ENCODE measurements around the gene ANKHD1. TPM values are rescaled to one million over a fixed set of nuclear protein-coding genes. Genes with fewer than 3 reads are reported as not detected.
A peak's percentile ranks its signal among the peaks of the same experiment; 100 is the strongest.

The ANKHD1 gene
- total RNA-seq, 2 donors from 2014 or later = 114 to 131 TPM

DNA sequence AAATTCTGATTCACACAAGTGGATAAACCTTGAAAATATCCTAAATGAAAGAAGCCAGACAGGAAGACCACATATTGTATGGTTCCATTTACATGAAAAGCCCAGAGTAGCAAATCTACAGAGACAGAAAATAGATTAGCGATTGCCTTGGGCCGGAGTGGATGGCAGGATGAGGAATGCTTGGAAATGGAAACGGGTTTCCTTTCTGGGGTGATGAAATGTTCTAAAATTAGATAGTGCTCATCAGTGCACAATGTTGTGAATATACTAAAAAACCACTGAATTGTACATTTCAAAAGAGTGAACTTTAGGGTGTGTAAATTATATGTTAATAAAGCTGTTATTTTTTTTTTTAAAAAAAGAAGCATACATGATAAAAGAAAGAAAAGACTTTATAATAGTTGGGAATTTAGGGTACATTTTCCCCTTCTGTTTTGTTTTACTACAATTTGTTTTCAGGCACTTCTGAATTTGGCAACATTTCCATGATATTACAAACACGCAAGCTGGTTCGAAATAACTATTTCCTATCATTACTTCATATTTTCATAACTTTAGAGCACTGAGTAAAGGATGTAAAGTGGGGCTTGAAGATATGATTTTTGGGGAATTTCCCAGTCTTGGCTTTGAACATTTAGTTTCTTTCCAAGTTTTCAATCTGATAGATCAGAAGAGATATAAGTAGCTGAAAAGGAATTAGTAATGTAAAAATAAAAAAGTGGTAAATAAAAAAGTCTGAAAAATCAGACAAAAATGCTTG is 186.9 kb downstream of the ANKHD1 start:
- no peaks in the 10 kb centered on the region for H3K4me1 ChIP-seq
- no peaks in the 10 kb centered on the region for H3K36me3 ChIP-seq (replicated peaks in 1 of 2; ENCODE audit: insufficient read depth in 1 of 2, low read depth in 2 of 2)
- intact Hi-C loops (cut with DNase I) = no loop called here
- TF ChIP-seq, protein P1, sequence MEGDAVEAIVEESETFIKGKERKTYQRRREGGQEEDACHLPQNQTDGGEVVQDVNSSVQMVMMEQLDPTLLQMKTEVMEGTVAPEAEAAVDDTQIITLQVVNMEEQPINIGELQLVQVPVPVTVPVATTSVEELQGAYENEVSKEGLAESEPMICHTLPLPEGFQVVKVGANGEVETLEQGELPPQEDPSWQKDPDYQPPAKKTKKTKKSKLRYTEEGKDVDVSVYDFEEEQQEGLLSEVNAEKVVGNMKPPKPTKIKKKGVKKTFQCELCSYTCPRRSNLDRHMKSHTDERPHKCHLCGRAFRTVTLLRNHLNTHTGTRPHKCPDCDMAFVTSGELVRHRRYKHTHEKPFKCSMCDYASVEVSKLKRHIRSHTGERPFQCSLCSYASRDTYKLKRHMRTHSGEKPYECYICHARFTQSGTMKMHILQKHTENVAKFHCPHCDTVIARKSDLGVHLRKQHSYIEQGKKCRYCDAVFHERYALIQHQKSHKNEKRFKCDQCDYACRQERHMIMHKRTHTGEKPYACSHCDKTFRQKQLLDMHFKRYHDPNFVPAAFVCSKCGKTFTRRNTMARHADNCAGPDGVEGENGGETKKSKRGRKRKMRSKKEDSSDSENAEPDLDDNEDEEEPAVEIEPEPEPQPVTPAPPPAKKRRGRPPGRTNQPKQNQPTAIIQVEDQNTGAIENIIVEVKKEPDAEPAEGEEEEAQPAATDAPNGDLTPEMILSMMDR (IDR thresholded peaks at IDR 0.05) = no peak
- TF ChIP-seq POLR2A (IDR thresholded peaks at IDR 0.05) = no peak
- 61 to 72% methylated on average over 5 of the region's 5 CpGs for WGBS, 2 donors
- ATAC-seq = peak; percentile 40
- peak overlapping the region in 1 of 4 donors; percentile 48 for H3K27ac ChIP-seq
- no peaks in the 10 kb centered on the region for H3K27me3 ChIP-seq
- no peak overlapping the region for H3K4me3 ChIP-seq
- DNase-seq = no peak
- no peaks in the 10 kb centered on the region for H3K9me3 ChIP-seq

Small RNAs within 50 kb of the gene (microRNA-seq; reads per million reads assigned to microRNA genes)
- 0 reads per million in 2 donors for gene MIR6831 (ENCODE audit: borderline number of aligned reads in 2 of 2, borderline replicate concordance in 2 of 2)

Small RNAs within 50 kb of the gene (small RNA-seq; reads per million reads assigned to genes)
- not detected for gene RF00279
- gene RF00443 = not detected
- not detected for gene RNU4-14P

Other genes with a start within 250 kb of the ANKHD1 start
- 10 to 100 TPM; 56.8 to 97.2 TPM for gene CYSTM1, start 226.6 kb upstream of the ANKHD1 start, total RNA-seq
- gene PFDN1, start 98.7 kb upstream of the ANKHD1 start, total RNA-seq = 10 to 100 TPM; 37.6 to 54.1 TPM
- 1 to 10 TPM; 3.1 to 7.3 TPM for gene HBEGF, start 55.2 kb upstream of the ANKHD1 start, total RNA-seq
- gene SLC4A9, start 41.6 kb upstream of the ANKHD1 start, total RNA-seq = not detected
- gene EIF4EBP3, start 145.8 kb downstream of the ANKHD1 start, total RNA-seq = 1 to 10 TPM in 1 of 2 donors, not detected in 1; 7.3 TPM
- gene SRA1, start 155.6 kb downstream of the ANKHD1 start, total RNA-seq = 10 to 100 TPM; 10.9 to 12.5 TPM
- 10 to 100 TPM; 27.0 to 28.3 TPM for gene APBB3, start 162.8 kb downstream of the ANKHD1 start, total RNA-seq
- 10 to 100 TPM; 18.5 to 39.4 TPM for gene SLC35A4, start 163.0 kb downstream of the ANKHD1 start, total RNA-seq
- 10 to 100 TPM; 19.2 to 62.6 TPM for gene CD14, start 231.3 kb downstream of the ANKHD1 start, total RNA-seq
- gene TMCO6, start 237.6 kb downstream of the ANKHD1 start, total RNA-seq = 10 to 100 TPM; 14.5 to 58.7 TPM
- gene NDUFA2, start 245.8 kb downstream of the ANKHD1 start, total RNA-seq = 10 to 100 TPM; 36.6 to 46.1 TPM
- 100 to 1,000 TPM in 1 of 2 donors, 10 to 100 TPM in 1; 62.6 to 134 TPM for gene IK, start 246.0 kb downstream of the ANKHD1 start, total RNA-seq